ENCODE data around the gene PARP16.

DNA sequence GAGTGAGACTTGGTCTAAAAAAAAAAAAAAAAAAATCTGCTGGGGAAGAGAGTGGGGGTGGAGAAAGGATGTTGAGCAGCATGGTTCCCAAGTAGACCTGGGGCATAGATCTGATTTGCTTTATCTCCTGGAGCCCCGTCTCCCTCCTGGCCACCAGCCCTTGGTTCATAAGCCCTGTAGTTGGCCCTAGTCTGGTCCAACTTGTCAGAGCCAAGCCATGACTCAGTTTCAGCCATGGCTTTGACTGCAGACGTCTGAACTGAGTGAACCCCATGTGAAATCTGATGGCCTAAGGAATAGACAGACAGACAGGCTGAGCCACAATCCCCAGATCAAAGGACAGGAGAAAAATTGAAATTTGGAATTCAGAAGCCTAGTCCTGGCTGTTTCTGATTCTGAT, 73.4 kb downstream of the PARP16 start:
- TF ChIP-seq CTCF (IDR thresholded peaks at IDR 0.05) (no peak), POLR2A (IDR thresholded peaks at IDR 0.05) (no peak)

Data from esophagus squamous epithelium (tissue), 4 donors.